Fibroblast of skin of left quadriceps (primary cell): ENCODE results near the gene ANO2.
A peak's percentile ranks its signal among the peaks of the same experiment; 100 is the strongest.
"Not testable (repeated sequence)": the region's sequence is repeated elsewhere in the genome, so short reads cannot be mapped to it uniquely, and the experiment has no call there.

ENCODE experiments used
- DNase-seq, 2 experiments: peaks; one replicate each; pipeline ENCODE4 v3.0.0-alpha.2; 2013; ENCODE audit warnings: low read depth in 2 of 2

The ANO2 gene

GRCh38 chr12:5887819-5888218 is 57.2 kb downstream of the ANO2 start:
- not testable (repeated sequence) for DNase-seq

DNA sequence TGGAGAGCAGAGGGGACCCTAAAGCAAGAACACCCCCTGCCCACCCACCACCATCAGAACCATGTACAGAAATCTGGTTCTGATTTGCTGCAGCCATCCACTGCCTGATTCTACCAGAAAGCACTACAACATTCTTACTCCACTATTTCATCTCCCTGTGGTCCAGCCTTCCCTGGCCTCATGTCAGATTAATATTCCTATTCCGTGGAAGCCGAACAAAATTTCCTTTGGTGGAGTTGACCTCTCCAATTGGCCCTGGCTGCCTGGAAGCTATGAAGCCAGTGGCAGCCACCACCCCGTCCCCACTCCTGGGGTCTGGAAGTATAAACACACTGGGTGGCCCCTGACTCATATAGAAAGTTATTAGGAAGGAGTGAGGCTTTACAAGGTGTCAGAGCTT is 60.2 kb downstream of the ANO2 start:
- no peak for DNase-seq

GRCh38 chr12:5884285-5884684 is 60.8 kb downstream of the ANO2 start:
- DNase-seq = no peak

- no peak for DNase-seq
Observed at GRCh38 chr12:5882511-5883190, 62.4 kb downstream of the ANO2 start.

DNA sequence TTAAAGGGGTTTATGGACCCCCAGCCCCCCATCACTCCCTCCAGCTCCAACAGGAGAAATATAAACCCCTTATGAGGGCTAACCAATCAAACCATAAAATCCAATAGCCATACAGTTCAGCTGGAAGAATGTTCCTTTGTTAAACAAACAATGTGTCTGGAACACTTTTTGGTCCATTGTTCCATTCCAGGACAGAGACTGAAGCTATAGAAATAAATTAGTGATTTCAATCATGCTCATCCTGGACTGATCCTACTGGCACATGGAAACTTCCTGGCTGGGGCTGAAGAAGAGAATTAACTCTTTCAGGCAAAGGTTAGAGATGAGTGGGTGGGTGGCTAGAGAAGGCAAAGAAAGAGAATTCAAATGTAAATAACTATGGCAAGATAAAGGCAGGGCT is 63.4 kb downstream of the ANO2 start:
- no peak for DNase-seq

DNA sequence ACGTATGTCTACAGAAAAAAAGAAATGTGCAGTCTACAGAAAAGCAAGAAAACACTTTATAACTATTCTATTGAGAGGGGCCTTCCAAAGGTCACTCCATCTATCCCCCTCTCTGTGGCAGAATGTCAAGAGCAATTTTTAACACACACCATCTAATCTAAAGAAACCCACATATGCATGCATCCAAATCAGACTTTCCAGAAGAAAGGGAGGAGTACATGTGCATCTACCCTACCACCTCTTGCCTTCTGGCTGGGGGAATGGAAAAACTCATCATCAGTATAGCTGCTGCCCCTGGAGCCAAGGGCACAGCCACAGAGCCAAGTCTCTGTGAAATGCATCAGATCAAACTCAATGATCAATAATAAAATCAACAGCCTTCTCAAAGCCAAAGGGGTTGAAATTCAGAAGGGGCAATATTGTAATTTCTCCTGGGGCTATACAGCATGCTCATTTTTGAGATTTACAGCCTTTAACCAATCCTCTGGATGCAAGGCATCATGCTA is 63.9 kb downstream of the ANO2 start:
- DNase-seq = no peak

GRCh38 chr12:5875851-5876250 is 69.2 kb downstream of the ANO2 start:
- no peak for DNase-seq

DNA sequence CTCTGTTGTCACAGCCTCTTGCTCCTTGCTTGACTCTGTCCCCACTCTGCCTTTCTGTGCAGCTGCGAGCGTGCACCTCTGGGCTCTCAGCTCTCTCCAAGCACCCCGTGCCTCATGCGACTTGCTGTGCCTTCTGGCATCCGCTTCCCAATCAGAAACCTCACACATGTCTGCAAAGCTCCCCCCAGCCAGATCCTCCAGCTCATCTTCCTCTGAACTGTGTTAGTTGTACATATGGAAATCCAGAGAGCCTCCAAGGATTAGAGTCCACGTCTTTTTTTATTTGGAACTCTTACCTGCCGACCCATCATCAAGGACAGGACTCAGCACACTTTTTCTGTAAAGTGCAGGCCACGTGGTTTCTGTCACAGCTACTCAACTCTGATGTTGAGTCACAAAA is 70.5 kb downstream of the ANO2 start:
- DNase-seq = no peak

DNA sequence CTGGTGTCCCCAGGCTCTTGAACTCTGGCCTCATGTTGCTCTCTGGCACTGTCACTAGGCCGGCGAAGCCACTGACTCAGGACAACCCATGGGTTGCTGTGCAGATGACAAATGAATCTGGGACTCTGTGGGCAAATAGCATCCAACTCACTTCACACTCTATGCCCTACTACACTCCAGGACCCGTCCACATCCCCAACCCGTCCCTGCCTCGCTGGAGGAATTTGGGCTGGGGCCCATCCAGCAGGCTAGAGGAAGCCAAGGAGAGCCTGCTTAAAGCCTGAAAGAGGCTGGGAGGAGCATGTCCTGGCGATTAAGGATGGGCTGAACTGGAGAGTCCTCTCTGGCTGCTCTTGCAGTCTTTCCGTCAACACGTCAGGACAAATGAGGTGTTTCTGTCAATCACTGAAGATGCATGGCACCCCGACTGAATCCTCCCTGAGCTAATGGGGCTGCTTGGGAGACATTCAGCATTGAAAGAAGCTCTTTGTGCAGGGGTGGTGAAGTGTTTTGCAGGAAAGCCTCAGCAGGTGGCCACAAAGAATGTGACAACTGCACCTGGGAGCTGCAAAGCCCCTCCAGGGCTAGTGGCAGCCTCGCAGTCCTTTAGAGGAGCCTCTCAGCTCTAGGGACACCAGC is 71.7 kb downstream of the ANO2 start:
- DNase-seq = no peak

DNA sequence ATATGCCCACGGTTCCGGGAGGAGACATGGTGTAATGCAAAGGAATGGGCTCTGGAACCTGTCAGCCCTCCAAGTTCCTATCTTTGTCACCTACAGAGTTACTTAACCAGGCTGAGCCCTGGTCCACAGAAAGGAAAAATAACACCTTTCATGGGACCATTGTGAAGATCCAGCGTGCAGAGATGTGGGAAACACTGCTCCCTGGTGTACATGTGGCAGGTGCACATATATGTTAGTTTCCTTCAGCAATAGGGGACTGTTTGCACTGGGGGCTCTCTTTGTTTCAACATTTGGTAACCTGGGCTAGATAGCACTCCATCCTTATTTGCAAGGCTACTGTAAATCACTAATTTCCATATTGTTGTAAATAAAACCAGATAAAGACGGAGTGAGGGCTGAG is 72.3 kb downstream of the ANO2 start:
- DNase-seq = peak; percentile 16 to 17

DNA sequence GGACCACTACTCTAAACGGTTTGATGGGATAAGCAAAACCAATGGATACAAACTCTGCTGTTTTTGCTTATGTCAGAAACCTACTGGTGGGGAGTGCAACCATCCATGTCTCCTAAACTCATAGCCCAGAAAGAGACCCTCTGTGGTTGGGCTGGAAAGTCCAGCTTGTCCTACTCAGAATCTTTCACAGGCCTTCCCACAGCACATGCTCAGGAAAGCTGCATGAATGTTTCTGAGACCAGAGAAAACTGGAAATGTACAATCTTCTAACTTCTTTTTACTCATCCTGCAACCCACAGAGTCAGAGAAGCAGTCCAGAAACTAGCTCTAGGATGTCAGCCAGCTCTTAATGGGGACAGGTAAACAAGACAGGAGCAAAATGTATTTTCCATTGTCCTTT is 73.3 kb downstream of the ANO2 start:
- no peak for DNase-seq

GRCh38 chr12:5870183-5870582 is 74.9 kb downstream of the ANO2 start:
- no peak for DNase-seq

DNA sequence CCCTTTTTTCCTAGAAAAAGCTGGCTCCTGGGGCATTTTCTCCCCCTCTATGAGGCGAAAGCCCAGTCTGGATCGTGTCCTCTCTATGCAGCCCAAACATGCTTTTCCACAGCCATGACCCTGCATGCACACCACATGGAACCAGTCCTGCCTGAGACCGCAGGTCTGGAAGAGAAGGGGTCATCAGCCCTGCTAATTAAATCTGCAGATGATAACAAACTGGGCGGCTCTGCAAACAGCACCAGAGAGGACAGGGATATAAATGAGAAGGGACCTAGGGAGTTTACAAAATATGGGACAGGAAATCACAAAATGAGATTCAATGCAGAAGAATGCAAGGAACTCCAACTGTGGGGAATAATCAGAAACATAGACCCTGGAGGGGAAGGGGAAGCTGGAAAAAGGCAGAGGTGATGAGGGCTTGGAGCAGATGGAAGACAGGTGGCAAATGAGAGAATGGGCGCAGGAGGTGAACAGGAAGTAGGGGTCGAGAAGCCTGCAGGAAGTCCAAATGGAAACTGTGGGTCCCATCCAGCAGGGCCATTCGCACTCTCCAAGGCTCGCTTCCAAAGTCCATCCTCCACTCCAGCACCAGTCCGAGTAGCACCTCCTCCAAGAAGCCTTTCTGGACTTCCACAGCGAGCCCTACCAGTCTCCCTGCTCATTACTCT is 76.3 kb downstream of the ANO2 start:
- no peak for DNase-seq

DNA sequence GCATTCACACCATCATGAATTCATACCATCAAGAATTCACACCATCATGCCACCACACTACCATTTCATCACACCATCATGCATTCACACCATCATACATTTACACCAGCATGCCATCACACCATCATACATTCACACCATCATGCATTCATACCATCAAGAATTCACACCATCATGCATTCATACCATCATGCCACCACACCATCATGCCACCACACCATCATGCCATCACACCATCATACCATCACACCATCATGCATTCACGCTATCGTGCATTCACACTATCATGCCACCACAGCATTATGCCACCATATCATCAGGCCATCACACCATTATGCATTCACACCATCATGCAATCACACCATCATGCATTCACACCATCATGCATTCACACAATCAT is 79.7 kb downstream of the ANO2 start:
- DNase-seq = no peak

GRCh38 chr12:5864972-5865371 is 80.1 kb downstream of the ANO2 start:
- peak in 1 of 2 experiments; percentile 20 for DNase-seq

DNA sequence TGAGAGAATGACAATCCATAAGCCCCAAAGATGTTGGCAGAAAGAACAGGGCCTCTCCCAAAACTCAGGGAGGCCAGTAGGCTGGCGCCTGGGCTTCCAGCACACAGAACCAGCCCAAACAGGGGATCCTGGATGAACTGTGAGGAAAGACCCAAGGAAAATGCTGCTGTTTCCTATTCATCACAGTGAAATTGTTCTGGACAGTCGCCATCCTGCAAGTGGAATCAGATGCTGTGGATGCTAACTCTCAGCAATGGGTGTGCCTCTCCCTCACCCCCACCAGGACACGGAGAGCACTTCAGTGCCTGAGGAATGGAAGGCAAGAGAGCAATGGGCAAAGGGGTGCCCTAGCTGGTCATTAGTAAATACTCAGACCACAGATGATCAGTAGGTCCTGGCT is 80.8 kb downstream of the ANO2 start:
- DNase-seq = peak in 1 of 2 experiments; percentile 27

GRCh38 chr12:5861416-5861815 is 83.6 kb downstream of the ANO2 start:
- DNase-seq = no peak

DNA sequence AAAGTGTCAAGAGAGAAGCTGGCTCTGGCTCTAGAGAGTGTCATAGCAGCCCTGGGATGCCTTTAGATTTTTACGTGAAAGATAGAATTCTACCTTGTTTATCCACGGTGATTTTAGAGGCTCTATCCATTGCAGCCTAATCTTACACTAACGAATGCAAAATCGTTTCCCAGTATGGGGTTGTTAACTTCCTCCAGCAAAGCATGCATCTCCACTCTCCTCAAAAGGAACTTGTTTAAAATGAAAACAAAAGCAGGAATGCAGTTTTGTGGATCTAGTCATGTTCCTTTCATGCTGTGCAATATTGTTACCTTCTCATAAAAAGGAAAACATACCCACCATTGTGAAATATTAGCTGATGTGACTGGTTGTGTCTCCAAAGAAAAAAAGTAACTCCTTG is 88.4 kb downstream of the ANO2 start:
- no peak for DNase-seq

- DNase-seq = no peak
Observed at GRCh38 chr12:5846950-5847349, 98.1 kb downstream of the ANO2 start.

DNA sequence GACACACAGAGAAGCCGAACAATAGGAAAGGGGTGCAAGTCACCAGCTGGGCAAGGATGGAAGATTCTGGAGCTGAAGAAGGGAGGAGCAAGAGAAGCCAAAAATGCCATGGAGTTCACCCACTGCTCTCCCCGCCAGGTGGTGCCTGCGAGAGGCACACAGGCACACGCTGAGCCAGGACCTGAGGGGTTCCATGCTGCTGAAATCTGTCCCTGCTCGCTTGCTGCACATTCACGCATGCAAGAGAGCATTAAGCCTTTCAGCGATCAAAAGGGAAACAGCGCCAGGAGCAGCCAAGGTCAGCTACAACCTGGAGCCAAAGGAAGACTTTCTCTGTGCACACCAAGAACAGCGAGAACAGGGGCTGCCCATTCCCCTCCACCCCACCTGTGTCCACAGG is 104.1 kb downstream of the ANO2 start:
- no peak for DNase-seq

GRCh38 chr12:5830111-5830510 is 114.9 kb downstream of the ANO2 start:
- DNase-seq = no peak

DNA sequence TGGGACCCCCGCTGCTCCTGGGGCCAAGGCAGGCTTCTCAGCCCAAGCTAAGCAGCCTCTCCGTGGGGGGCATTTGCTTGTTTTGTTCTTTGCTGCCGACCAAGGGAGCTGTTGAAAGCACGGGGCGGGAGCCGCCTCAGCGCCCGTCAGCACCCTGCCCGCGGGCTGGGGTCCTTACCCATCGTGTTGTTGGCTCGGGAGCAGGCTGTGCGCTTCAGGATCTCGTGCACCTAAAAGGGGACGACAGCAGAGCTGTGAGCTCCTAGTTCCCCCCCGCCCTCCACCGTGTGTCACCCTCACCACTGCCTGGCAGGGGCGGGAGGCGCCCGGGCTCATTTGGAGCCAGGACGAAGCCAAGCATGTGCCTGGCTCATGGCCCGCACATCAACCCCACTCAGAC is 117.5 kb downstream of the ANO2 start:
- DNase-seq = no peak

DNA sequence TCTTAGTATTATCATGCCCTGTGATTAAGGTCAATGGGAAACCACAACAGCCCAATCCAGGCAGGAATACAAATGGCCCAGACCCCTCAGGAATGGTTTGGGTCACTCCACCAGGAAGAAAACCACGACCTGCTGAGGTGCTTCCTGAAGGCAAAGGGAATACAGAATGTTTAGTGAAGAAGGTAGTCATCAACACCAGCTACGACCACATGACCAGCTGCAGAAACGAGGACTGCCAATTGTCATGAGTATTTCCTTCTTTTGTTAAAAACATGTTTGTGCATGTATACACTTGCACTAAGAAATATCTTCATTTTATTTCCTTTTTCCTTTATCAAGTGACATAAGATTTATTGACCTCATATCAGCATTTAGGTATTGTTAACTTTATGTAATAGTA is 119.3 kb downstream of the ANO2 start:
- DNase-seq = not testable (repeated sequence)
